Mammary epithelial cell (primary cell): ENCODE data around the gene AGTR1.

ENCODE experiments used
- CTCF ChIP-seq, 2 donors: IDR thresholded peaks in 1 of 2; conservative IDR thresholded peaks in 1 of 2; 2 replicates each; pipeline ENCODE4 v1.5.1; 2011 to 2012; ENCODE audit warnings: inconsistent platforms in 2 of 2, low read length in 2 of 2, mild to moderate bottlenecking in 2 of 2, control low read depth in 1 of 2, low read depth in 1 of 2; ENCODE audit not compliant: insufficient read depth in 1 of 2; ENCODE audit errors: extremely low read depth in 1 of 2
- EZH2 ChIP-seq: IDR thresholded peaks from 2 replicates; pipeline ENCODE4 v1.6.1; 2012; ENCODE audit warnings: low read length, inconsistent platforms, borderline replicate concordance

GRCh38 chr3:148759430-148759829 is 61.7 kb downstream of the AGTR1 start:
- TF ChIP-seq CTCF (conservative IDR thresholded peaks at IDR 0.05 in 1 of 2, IDR thresholded peaks at IDR 0.05 in 1 of 2; ENCODE audit: extremely low read depth in 1 of 2, insufficient read depth in 1 of 2, low read depth in 1 of 2, low read length in 2 of 2) (no peak), EZH2 (no peak)
